K562 (cell line): ENCODE measurements around the gene UBAC2. TPM values are rescaled to one million over a fixed set of nuclear protein-coding genes. Genes with fewer than 3 reads are reported as not detected.

ENCODE experiments used
- ATAC-seq: fragments of 200-7000 bp; cut with Tn5 transposase; 3 replicates; pipeline ENCODE4 v1.9.1; 2020; ENCODE audit warnings: moderate library complexity
- BruUV-seq: library from RNA; stranded (reverse); fragments of 400-500 nt; replicated peaks from 2 replicates; lab custom pipeline; 2021; lab: Mats Ljungman, UMichigan
- CTCF ChIA-PET: fragments of 300-600 bp; formaldehyde crosslinking; extraction: SDS; loops from one replicate; lab custom pipeline; 2021; ENCODE audit warnings: low intra/inter-chr PET ratio; lab: Yijun Ruan, JAX
- POLR2A ChIA-PET: fragments of 300-600, 350-650 bp; sonication (Branson Sonifier 250); formaldehyde crosslinking; extraction: SDS; loops from one replicate; lab custom pipeline; 2021; ENCODE audit warnings: antibody characterized with exemption, inconsistent platforms; lab: Yijun Ruan, JAX
- DNase-seq, 4 experiments: peaks; one replicate each; pipeline versions ENCODE4 v3.0.0 to v3.0.0-alpha.2; 2011 to 2018; ENCODE audit warnings: low spot score in 3 of 4, mixed read lengths in 3 of 4; ENCODE audit errors: extremely low read depth in 1 of 4
- FAIRE-seq: peaks from 2 replicates; lab custom pipeline; 2011; peaks lifted over from hg19 to GRCh38; lab: Jason Lieb, UNC
- H2AFZ ChIP-seq: 2 replicates; pipeline ENCODE4 v1.6.0; 2011; ENCODE audit warnings: low read depth, low read length, control low read depth, inconsistent platforms
- H3K27ac ChIP-seq: fragments of 200-600 bp; 3 replicates; pipeline ENCODE4 v1.8.0; 2011; ENCODE audit warnings: low read depth, mild to moderate bottlenecking, control low read depth, inconsistent platforms, low read length, moderate library complexity, mixed read lengths; ENCODE audit errors: extremely low read depth
- H3K27me3 ChIP-seq, 2 experiments: fragments of 300-600 bp in 1 of 2; 2 replicates in 1 of 2; 3 replicates in 1 of 2; pipeline versions ENCODE4 v1.6.0 to v1.8.0; 2011; ENCODE audit warnings: inconsistent platforms in 2 of 2, low read length in 2 of 2, mild to moderate bottlenecking in 1 of 2, mixed read lengths in 1 of 2, moderate library complexity in 1 of 2; ENCODE audit not compliant: control insufficient read depth in 2 of 2, insufficient read depth in 2 of 2
- H3K36me3 ChIP-seq: fragments of 300-600 bp; 3 replicates; pipeline ENCODE4 v1.8.0; 2011; ENCODE audit warnings: mild to moderate bottlenecking, low read length, inconsistent platforms; ENCODE audit not compliant: control insufficient read depth, insufficient read depth
- H3K4me1 ChIP-seq, 2 experiments: fragments of 200-600 bp in 1 of 2; replicated peaks in 1 of 2; 2 replicates in 1 of 2; 3 replicates in 1 of 2; pipeline versions ENCODE4 v1.5.1 to v1.8.0; 2011; ENCODE audit warnings: inconsistent platforms in 2 of 2, low read length in 2 of 2, mild to moderate bottlenecking in 1 of 2, mixed read lengths in 1 of 2, moderate library complexity in 1 of 2; ENCODE audit not compliant: control insufficient read depth in 2 of 2, insufficient read depth in 2 of 2
- H3K4me2 ChIP-seq: 2 replicates; pipeline ENCODE4 v1.6.1; 2011; ENCODE audit warnings: low read length, control low read depth, inconsistent platforms, mixed read lengths; ENCODE audit not compliant: insufficient read depth
- H3K4me3 ChIP-seq: fragments of 200-600 bp; sonication (generic), shearing (Covaris generic); 2 replicates; pipeline ENCODE4 v1.5.1; 2016; ENCODE audit warnings: control low read depth, inconsistent platforms
- H3K79me2 ChIP-seq: fragments of 200-600 bp; 3 replicates; pipeline ENCODE4 v1.8.0; 2011; ENCODE audit warnings: low read length, inconsistent platforms; ENCODE audit not compliant: control insufficient read depth, insufficient read depth
- H3K9ac ChIP-seq, 2 experiments: 2 replicates each; pipeline versions ENCODE4 v1.6.0 to v1.6.1; 2011; ENCODE audit warnings: low read depth in 2 of 2, low read length in 2 of 2, control low read depth in 1 of 2, inconsistent platforms in 1 of 2, mild to moderate bottlenecking in 1 of 2, mixed read lengths in 1 of 2; ENCODE audit not compliant: insufficient read depth in 1 of 2
- H3K9me1 ChIP-seq: one replicate; pipeline ENCODE4 v1.6.0; 2011; ENCODE audit warnings: inconsistent platforms, mild to moderate bottlenecking, low read length, moderate library complexity; ENCODE audit not compliant: control insufficient read depth, insufficient read depth
- H3K9me3 ChIP-seq: replicated peaks from 2 replicates; pipeline ENCODE4 v1.5.1; 2011; ENCODE audit warnings: low read depth, low read length, inconsistent platforms; ENCODE audit not compliant: control insufficient read depth, insufficient read depth
- H4K20me1 ChIP-seq: replicated peaks from 2 replicates; pipeline ENCODE4 v1.6.1; 2011; ENCODE audit warnings: low read length, inconsistent platforms, mixed read lengths; ENCODE audit not compliant: control insufficient read depth, insufficient read depth
- ATF1 ChIP-seq, 2 experiments: fragments of 450-650 bp in 1 of 2; IDR thresholded peaks; 2 replicates each; pipeline ENCODE4 v1.6.1; 2016; ENCODE audit warnings: missing compliant biosample characterization in 1 of 2, missing genetic modification characterization in 1 of 2
- FOXJ2 ChIP-seq: fragments of 200-800 bp; sonication (Bioruptor generic); IDR thresholded peaks from 2 replicates; pipeline ENCODE4 v1.6.1; 2016; ENCODE audit warnings: missing genetic modification characterization, missing compliant biosample characterization
- HNRNPK ChIP-seq: fragments of 200-400 bp; formaldehyde crosslinking; IDR thresholded peaks from one replicate; pipeline ENCODE4 v1.6.1; 2018; ENCODE audit warnings: mild to moderate bottlenecking, low read depth, low read length; ENCODE audit not compliant: poor library complexity, severe bottlenecking
- RNF219 ChIP-seq: fragments of 250-450 bp; sonication (Bioruptor Pico); IDR thresholded peaks from 2 replicates; pipeline ENCODE4 v1.5.0; 2022; ENCODE audit warnings: mild to moderate bottlenecking
- TAL1 ChIP-seq: fragments of 450-650 bp; IDR thresholded peaks from 2 replicates; pipeline ENCODE4 v1.6.1; 2016; ENCODE audit warnings: mild to moderate bottlenecking
- ZNF699 ChIP-seq: fragments of 250-450 bp; sonication (Bioruptor Pico); IDR thresholded peaks from 2 replicates; pipeline ENCODE4 v1.8.0; 2021; ENCODE audit warnings: mild to moderate bottlenecking, moderate library complexity; ENCODE audit not compliant: insufficient replicate concordance
- WGBS: fragments of 100-300 bp; shearing (Covaris generic); methylation state at CpG from one replicate; pipeline ENCODE4 v1.1.6; 2016; ENCODE audit warnings: low coverage, mixed read lengths; ENCODE audit not compliant: insufficient coverage; ENCODE audit errors: missing lambda C conversion rate; 5-methylcytosine and 5-hydroxymethylcytosine counted together
- in situ Hi-C: fragments of 300-500 bp; cut with MboI; formaldehyde crosslinking; loops from 4 replicates; pipeline ENCODE4 v1.15.0; 2018; ENCODE audit warnings: inconsistent platforms, mixed read lengths
- intact Hi-C: fragments of 100-400 bp; cut with micrococcal nuclease; formaldehyde crosslinking; loops from 2 replicates; pipeline ENCODE4 v1.14.2; 2022
- polyA plus RNA-seq, 8 experiments: library from polyadenylated mRNA; depleted of rRNA in 4 of 8; stranded (reverse) in 5 of 8; unstranded in 3 of 8; fragments of >200 nt; fragmentation: Nextera tagmentation in 2 of 8; fragmentation: Illumina TruSeq in 1 of 8; extraction: Ambion mirVana in 2 of 8; extraction: Trizol in 1 of 8; gene quantifications; 2 replicates each; pipeline versions ENCODE4 v1.2.1 to v1.2.3, GENCODE V29; 2011 to 2014; ENCODE audit warnings: inconsistent platforms in 1 of 8, missing spikeins in 1 of 8
- total RNA-seq, 7 experiments: library from RNA; depleted of rRNA in 6 of 7; stranded (reverse); fragments of >200 nt in 6 of 7; fragmentation: Illumina TruSeq in 2 of 7; extraction: Trizol in 2 of 7; gene quantifications; 2 replicates each; pipeline versions ENCODE4 v1.2.1 to v1.2.3, GENCODE V29; 2011 to 2021; ENCODE audit warnings: low replicate concordance in 1 of 7
- TF ChIP-seq, protein P1 (sequence below): fragments of 250-450 bp; sonication (Bioruptor Pico); IDR thresholded peaks from 2 replicates; pipeline ENCODE4 v1.5.0; 2020; ENCODE audit warnings: mild to moderate bottlenecking, borderline replicate concordance

UBAC2 gene
- total and polyA plus RNA-seq, 9 of the 15 experiments (the other 6 are each of a cell fraction or from before 2014, with no cell fraction given), result 6.0 to 84.1 (median 32.3) TPM

DNA sequence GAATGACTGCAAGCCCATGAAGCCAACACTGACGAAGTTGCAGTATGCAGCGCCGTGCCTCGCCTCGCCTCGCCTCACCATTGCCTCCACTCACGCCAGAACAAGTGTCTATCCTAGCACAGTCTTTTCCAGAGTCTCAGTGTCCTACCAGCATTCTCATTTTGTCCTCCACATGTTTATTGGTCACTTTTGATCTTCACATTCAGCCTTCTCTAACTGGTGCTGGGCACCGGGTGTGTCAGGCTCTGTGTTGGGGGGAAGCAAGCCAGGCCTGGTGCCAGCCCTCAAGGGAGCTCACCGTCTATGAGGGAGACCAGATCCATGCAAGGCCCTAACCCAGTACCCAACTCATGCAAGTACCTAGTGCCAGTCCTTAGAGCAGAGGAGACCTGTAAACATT, 176.3 kb downstream of the UBAC2 start (continued):
- TF ChIP-seq, protein P1, sequence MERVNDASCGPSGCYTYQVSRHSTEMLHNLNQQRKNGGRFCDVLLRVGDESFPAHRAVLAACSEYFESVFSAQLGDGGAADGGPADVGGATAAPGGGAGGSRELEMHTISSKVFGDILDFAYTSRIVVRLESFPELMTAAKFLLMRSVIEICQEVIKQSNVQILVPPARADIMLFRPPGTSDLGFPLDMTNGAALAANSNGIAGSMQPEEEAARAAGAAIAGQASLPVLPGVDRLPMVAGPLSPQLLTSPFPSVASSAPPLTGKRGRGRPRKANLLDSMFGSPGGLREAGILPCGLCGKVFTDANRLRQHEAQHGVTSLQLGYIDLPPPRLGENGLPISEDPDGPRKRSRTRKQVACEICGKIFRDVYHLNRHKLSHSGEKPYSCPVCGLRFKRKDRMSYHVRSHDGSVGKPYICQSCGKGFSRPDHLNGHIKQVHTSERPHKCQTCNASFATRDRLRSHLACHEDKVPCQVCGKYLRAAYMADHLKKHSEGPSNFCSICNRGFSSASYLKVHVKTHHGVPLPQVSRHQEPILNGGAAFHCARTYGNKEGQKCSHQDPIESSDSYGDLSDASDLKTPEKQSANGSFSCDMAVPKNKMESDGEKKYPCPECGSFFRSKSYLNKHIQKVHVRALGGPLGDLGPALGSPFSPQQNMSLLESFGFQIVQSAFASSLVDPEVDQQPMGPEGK (CRISPR knock-in tag), result no peak
- TF ChIP-seq ATF1 (CRISPR knock-in tag; IDR thresholded peaks at IDR 0.05), result no peak
- TF ChIP-seq ATF1 (tag; IDR thresholded peaks at IDR 0.05), result no peak
- no peak for TF ChIP-seq RNF219 (CRISPR knock-in tag)
- TF ChIP-seq FOXJ2 (tag), result no peak
- no peak for TF ChIP-seq HNRNPK
- TF ChIP-seq, all 486 proteins: peak for 0

GRCh38 chr13:99377641-99378040, 177.0 kb downstream of the UBAC2 start:
- intact Hi-C loops (no loop called here), in situ Hi-C loops (no loop called here)
- Histone ChIP-seq H3K27me3 (no peaks in the 10 kb centered on the region), H3K4me1 (peaks cover 0 to 4% of the 10 kb centered on the region in 2 experiments; a peak in 2 of 5 replicates), H3K9me1 (no peaks in the 10 kb centered on the region), H3K36me3 (peaks cover 24% of the 10 kb centered on the region; the same call in 2 of the 3 replicates), H3K4me2 (no peak overlapping the region), H2AFZ (no peak overlapping the region), H3K79me2 (no peaks in the 10 kb centered on the region), H3K9ac (no peak overlapping the region), H3K27ac (no peak overlapping the region), H3K4me3 (no peak overlapping the region), H3K9me3 (no peaks in the 10 kb centered on the region), H4K20me1 (no peaks in the 10 kb centered on the region)
- CTCF ChIA-PET, result no interaction called here
- no peak for TF ChIP-seq ZNF699 (CRISPR knock-in tag)
- TF ChIP-seq TAL1, result no peak
- FAIRE-seq (no peak), DNase-seq (no peak), ATAC-seq (no peak)
- no TSS peak for BruUV-seq
- POLR2A ChIA-PET, result interaction anchor here (0.6 kb wide), 1 partner anchor 31 kb away, joined by 3 read pairs; no protein-coding TSS in a partner anchor
- 96% methylated on average over 7 of the region's 8 CpGs for WGBS
